ENCODE measurements around the gene KCTD3. TPM values are rescaled to one million over a fixed set of nuclear protein-coding genes. Genes with fewer than 3 reads are reported as not detected.

The KCTD3 gene
- total and polyA plus RNA-seq, 2 of the 13 experiments (the other 11 are each of a cell fraction or from before 2014, with no cell fraction given): 49.8 to 68.1 TPM

- FAIRE-seq: no peak
- H3K9me3 ChIP-seq (ENCODE audit: low read length): no peaks in the 10 kb centered on the region
- peaks cover 26% of the 10 kb centered on the region for H3K4me1 ChIP-seq (ENCODE audit: insufficient read depth, low read length)
- POLR2A ChIA-PET: no interaction called here
- BruUV-seq (replicated peaks): no TSS peak
- no peaks in the 10 kb centered on the region for H3K27me3 ChIP-seq (ENCODE audit: control insufficient read depth in 1 of 2, insufficient read depth in 2 of 2, low read length in 2 of 2)
- CTCF ChIA-PET (ENCODE audit: low intra/inter-chr PET ratio, low total read pairs): no interaction called here
- H3K4me3 ChIP-seq (replicated peaks in 1 of 3; ENCODE audit: insufficient read depth in 1 of 3, low read depth in 2 of 3, low read length in 3 of 3): no peak overlapping the region
- intact Hi-C loops (cut with micrococcal nuclease; ENCODE audit: unreplicated experiment): loop anchor here (1.0 to 5.0 kb wide), 2 partner anchors 79 to 978 kb away; no protein-coding TSS in a partner anchor
- DNase-seq (ENCODE audit: low spot score): no peak
- no peaks in the 10 kb centered on the region for H3K79me2 ChIP-seq (ENCODE audit: insufficient read depth, low read length)
- no peak overlapping the region for H3K27ac ChIP-seq (ENCODE audit: extremely low read length, insufficient read depth, low read length)
- no peak overlapping the region; the same call in 1 of the 2 replicates for H3K4me2 ChIP-seq (ENCODE audit: low read depth, low read length)
- peak; percentile 56; the same call in 2 of the 3 replicates for ATAC-seq
- 13% methylated on average over 3 of the region's 3 CpGs for WGBS (ENCODE audit: low lambda C conversion rate)
- H3K9ac ChIP-seq (ENCODE audit: insufficient read depth, low read depth, low read length): no peak overlapping the region
- in situ Hi-C loops (cut with HindIII; ENCODE audit: extremely low pct_ligation_motif_present, low pct_unique_long_range_greater_than_20kb): no loop called here
- H4K20me1 ChIP-seq (ENCODE audit: insufficient read depth, low read length): 0 out of 2 replicates have a peak, but pooled peaks cover 3% of the 10 kb centered on the region
- no peak overlapping the region for H2AFZ ChIP-seq (ENCODE audit: low read length)
- TF ChIP-seq ATF1 (CRISPR knock-in tag; IDR thresholded peaks at IDR 0.05) (0 out of 2 replicates have a peak, but pooled peaks have one; percentile 15), ZNF230 (CRISPR knock-in tag; IDR thresholded peaks at IDR 0.05) (no peak), ZBTB7A (CRISPR knock-in tag; IDR thresholded peaks at IDR 0.05) (no peak), ZNF75D (CRISPR knock-in tag; IDR thresholded peaks at IDR 0.05; ENCODE audit: borderline replicate concordance) (no peak), ELF4 (CRISPR knock-in tag; IDR thresholded peaks at IDR 0.05; ENCODE audit: borderline replicate concordance) (no peak), EP300 (IDR thresholded peaks at IDR 0.05; ENCODE audit: low read depth in 2 of 2, low read length in 2 of 2) (no peak), EP300 (CRISPR knock-in tag; IDR thresholded peaks at IDR 0.05; ENCODE audit: borderline replicate concordance) (no peak), ZNF816 (CRISPR knock-in tag; IDR thresholded peaks at IDR 0.05; ENCODE audit: borderline replicate concordance) (no peak)
- TF ChIP-seq, protein P1, sequence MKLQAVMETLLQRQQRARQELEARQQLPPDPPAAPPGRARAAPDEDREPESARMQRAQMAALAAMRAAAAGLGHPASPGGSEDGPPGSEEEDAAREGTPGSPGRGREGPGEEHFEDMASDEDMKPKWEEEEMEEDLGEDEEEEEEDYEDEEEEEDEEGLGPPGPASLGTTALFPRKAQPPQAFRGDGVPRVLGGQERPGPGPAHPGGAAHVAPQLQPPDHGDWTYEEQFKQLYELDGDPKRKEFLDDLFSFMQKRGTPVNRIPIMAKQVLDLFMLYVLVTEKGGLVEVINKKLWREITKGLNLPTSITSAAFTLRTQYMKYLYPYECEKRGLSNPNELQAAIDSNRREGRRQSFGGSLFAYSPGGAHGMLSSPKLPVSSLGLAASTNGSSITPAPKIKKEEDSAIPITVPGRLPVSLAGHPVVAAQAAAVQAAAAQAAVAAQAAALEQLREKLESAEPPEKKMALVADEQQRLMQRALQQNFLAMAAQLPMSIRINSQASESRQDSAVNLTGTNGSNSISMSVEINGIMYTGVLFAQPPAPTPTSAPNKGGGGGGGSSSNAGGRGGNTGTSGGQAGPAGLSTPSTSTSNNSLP (IDR thresholded peaks at IDR 0.05; ENCODE audit: low read depth, low read length): 0 out of 2 replicates have a peak, but pooled peaks have one; percentile 1
- peaks cover 3 to 29% of the 10 kb centered on the region in 2 experiments for H3K36me3 ChIP-seq (replicated peaks in 1 of 2; ENCODE audit: control insufficient read depth in 1 of 2, insufficient read depth in 2 of 2, low read length in 2 of 2)
Measured at GRCh38 chr1:215606036-215606435, 38.9 kb downstream of the KCTD3 start.

Data from HepG2 (cell line).